Breast epithelium (tissue), 3 donors: ENCODE measurements around the gene ST7.

ENCODE experiments used
- CTCF ChIP-seq, 3 donors: fragments of 450-650 bp; IDR thresholded peaks; one replicate each; pipeline ENCODE4 v1.5.1; 2016 to 2017; ENCODE audit warnings: antibody characterized with exemption in 3 of 3, mild to moderate bottlenecking in 3 of 3, moderate library complexity in 3 of 3
- POLR2A ChIP-seq: fragments of 450-650 bp; IDR thresholded peaks from one replicate; pipeline ENCODE4 v1.6.1; 2016; ENCODE audit warnings: antibody characterized with exemption, mild to moderate bottlenecking, moderate library complexity
- POLR2AphosphoS5 ChIP-seq, 3 donors: sonication (generic); formaldehyde crosslinking; IDR thresholded peaks; one replicate each; pipeline ENCODE4 v1.6.1; 2017; ENCODE audit warnings: antibody characterized with exemption in 3 of 3

- no peak for TF ChIP-seq POLR2A
- no peak for TF ChIP-seq CTCF (IDR thresholded peaks at IDR 0.05)
- no peak for TF ChIP-seq POLR2AphosphoS5 (IDR thresholded peaks at IDR 0.05)
These were observed 62.2 kb downstream of the ST7 start for GRCh38 chr7:117015258-117016184.
